ENCODE data around the gene VEGFC.

The VEGFC gene

DNA sequence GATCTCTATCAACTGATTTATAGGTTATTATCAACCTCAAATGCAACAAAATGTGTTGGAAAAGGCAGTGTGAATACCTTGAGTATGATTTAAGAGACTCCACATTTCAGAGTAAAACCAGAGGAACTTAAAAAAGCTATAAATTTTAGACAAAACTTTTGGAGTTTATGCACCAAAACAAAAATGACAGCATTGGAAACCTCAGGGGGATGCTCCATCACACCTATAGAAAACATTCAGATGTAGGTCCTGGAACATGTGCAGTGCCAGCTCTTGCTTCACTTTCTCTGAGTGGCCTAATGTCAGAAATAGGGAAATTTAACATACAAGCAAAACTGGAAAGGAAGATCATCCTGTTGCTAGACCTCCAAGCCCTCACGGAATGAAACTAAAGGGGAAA, 5.8 kb upstream of the VEGFC start:
- no peak for DNase-seq

DNA sequence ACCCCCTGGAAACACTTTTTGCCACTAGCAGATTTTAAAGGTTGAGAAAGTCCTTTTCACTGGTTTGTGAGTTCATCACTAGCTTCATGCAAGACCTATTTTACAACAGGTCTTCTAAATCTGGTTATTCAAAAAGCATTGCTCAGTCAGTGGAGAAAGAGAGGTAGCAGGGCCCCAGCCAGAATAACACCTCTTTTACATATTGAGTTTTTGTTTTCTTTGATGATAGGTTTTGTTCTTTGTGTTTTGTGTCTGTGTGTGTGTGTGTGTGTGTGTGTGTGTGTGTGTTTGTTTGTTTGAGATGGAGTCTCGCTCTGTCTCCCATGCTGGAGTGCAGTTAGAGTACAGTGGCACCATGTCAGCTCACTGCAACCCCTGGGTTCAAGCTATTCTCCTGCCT, 2.7 kb upstream of the VEGFC start:
- DNase-seq = no peak

DNA sequence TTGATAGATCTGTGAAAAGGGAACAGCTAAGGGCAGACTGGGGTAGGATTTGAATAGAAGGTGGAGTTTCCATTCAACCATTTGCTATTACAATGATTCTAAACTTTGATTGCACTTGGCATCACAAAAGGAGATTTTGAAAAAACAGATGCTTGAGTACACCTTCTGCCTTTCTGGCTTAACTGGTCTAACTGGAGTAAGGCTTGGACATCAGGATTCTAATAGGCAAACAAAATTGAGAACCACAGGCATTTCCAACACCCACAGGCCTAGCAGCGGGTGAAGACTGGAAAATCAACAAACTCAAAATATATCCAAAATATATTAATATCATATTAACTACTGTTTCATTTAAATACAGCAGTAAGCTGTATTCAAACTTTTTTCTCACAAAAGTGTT, 1.9 kb upstream of the VEGFC start:
- no peak for DNase-seq

DNA sequence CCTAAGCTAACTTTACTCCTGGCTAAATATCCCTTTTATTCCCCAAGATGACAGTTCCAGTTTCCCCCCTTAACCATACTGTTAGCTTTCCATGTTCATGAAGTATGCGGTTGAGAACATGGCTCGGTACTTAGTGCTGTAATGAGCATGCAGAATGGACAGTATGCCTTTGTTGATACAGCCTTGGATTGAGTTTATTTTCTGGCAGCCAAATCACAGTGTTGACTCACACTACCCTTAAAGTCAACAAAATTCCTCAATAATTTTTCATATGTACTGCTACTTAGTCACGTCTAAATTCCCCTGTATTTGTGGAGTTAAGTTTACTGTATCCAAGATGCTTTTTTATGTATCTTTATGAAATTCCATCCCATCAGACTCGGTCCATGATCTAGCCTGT, 1.4 kb upstream of the VEGFC start:
- no peak for DNase-seq

DNA sequence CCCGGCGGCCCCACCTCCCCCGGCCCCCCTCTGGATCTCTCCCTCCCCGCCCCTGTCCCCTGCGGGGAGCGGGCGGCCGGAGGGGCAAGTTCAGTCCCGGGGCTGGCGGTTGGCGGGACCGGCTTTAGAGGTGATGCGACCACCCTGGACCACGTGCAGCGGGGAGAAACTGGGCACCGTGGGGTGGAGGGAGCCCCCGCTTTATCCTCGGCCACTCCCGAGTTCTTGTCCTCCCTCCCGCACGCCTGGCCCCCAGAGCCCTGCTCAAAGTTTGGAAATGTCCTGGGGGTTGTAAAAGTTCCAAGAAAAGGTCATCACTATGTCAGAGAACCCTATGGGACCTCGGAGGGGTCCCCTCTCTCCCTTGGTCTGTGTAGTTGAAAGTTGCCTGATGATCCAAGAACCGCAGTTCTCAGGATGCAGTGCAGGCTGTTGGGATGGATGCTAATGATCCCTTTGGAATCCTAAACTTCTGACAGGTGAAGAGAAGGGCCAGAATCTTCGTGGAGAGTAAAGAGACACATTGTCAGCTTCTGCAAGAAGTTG, 411 bp upstream of the VEGFC start:
- no peak for DNase-seq

DNA sequence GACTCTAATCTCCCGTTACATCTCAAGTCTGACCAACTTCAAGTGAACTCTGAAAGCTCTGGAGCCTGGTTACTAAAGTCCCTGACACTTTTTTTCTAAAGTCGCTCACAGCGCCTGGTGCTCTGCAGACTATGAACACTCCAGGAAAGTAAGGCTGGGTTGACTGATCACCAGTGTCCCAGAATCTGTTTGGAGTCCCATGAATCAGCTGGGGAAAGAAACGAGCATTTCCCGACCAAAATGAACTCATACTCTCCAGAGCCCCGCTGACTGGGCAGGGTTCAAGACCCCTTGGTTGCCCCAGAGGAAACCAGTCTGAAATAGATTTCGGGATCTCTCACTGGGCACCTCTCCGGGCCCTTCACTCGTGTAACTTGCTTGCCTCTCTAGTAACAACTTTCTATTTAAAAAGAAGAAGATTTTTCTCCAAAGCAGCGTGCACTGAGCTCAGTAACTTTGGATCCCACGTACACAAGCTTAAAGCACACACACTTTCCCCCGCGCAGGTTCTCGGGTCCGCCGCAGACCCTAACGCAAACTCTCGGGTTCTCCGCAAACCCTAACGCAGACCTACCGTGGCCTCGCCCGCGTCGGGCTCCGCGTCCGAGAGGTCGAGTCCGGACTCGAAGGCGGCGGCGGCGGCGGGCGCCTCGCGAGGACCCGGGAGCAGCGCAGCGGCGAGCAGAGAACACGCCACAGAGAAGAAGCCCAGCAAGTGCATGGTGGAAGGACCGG, 964 bp downstream of the VEGFC start:
- DNase-seq = no peak

DNA sequence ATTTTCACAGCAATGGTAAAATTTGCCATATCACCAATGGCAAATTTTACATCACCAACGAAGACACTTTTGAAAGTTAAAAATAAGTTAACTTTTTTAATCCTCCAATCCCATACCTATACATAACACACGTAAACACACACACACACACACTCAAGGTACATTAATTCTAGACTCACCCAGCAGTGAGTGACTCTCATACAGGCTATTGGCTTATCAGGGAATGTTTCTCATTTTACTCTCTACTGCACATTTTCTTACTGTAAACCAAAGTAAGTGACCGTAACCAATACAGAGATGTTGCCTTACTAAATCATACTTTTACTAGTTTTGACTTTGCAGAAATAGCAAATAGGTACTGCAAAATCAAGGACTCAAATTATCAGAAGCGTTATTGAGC, 2.3 kb downstream of the VEGFC start:
- no peak for DNase-seq

DNA sequence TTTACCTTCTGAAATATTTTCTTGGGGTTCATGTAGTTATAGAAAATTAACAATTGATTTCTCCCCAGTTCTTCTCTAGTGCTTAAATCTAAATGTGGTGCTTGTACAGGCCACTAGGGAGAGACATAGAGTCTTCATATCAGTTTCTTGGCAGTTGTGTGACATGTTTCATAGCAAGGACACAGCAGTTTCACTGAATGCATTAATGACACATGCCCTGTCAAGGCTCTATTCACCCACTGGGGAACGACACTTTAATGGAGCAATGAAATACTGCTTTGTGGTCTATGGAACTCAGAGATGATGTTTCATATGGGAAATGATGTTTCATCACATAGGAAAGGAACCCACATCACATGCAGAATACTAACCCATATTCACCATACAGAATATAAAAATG, 2.8 kb downstream of the VEGFC start:
- peak; percentile 41 for DNase-seq

DNA sequence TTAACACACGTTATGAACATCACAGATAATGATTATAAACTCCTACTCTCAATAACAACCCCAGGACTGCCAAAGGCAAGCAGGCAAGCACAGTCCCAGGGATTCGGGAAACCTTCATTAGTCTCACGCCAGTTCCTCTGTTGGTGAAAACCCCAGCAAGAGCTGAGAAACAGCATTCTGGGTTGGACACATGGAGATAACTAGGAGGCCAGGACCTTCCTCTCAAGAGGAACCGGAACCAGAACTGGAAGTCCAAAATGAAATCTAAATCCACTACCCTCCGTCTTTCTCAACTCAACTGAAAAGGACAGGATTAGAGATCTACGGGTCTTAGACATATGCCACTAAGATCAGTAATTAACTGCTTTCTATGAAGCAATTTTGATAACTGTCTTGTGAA, 3.8 kb downstream of the VEGFC start:
- no peak for DNase-seq

DNA sequence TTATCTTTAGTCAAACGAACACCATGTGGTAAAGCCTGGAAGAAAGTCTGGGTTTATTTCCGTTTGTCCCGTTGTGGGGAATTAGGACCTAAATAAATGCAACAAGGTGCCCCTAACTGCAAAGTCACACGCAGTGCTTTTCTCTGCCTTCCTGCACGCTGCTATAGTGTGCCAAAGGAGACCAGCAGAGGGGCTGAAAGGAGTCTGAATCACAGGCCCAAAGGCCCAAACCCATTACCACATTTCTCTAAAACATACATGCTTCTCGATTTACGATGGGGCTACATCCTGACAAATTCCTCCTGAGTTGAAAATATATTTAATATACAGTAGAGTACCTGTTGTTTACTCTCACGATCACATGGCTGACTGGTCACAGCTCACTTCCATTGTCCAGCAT, 4.5 kb downstream of the VEGFC start:
- no peak for DNase-seq

DNA sequence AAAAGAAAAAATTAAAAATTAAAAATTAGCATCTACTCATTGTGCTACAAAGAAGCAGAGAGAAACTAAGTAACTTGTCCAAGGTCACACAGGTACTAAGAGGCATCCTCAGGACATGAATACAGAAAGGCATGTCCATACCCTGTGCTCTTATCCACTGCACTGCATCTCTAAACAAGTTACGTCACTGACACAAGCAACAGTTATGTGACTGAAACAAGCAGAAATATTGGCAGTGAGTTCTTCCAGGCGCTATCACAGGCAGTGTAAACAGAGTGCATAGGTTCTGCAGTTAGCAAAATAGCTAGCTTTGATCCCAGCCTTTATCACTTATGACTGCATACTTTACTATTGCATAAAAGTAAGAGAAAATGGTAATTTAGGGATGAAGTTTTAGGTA, 7.9 kb downstream of the VEGFC start:
- no peak for DNase-seq

DNA sequence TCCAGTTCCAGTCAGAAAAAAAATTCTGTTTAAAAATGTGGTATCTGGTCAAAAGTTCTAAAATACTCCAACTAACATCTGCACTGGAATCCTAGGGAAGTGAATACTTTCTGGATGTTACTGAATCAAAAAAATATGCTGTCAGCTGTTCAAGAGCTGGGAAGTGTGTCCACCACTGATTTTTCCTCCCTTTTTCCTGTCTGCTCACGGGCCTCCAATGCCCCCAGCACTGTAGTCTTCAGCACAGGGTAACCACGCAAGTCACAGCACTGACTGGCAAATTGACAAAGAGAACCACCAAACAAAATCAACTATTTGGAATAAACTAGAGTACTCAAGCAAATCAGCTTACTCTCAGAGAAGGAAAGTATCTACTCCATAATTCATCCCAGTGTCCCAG, 9.9 kb downstream of the VEGFC start:
- no peak for DNase-seq

DNA sequence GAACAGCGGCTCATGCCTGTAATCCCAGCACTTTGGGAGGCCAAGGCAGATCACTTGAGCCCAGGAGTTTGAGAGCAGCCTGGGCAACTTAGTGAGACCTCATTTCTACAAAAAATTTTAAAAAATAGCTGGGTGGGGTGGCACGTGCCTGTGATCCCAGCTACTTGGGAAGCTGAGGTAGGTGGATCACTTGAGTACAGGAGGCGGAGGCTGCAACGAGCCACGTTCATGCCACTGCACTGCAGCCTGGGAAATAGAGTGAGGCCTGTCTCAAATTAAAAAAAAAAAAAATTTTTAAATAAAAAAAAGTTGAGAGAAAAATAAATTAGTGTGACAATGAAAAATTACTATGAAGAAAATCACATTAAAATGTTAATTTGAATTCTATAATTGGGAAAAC, 10.5 kb downstream of the VEGFC start:
- no peak for DNase-seq

DNA sequence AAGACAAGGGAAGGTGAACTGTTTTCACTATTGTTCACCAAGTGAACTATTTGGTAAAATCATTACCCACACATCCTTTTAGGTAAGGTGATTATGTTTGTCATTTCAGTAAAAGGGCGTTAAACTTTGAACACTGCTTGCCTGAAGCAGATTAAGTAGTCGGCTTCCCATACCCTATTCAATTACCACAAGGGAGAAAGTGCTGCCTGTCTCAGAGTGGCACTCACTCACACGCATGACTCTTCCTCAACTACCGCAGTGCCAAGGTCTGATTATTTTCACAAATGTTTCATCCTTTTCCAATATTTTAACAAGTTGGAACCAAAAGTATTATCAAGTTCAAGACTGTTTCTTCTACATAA, 11.0 kb downstream of the VEGFC start:
- DNase-seq = no peak

DNA sequence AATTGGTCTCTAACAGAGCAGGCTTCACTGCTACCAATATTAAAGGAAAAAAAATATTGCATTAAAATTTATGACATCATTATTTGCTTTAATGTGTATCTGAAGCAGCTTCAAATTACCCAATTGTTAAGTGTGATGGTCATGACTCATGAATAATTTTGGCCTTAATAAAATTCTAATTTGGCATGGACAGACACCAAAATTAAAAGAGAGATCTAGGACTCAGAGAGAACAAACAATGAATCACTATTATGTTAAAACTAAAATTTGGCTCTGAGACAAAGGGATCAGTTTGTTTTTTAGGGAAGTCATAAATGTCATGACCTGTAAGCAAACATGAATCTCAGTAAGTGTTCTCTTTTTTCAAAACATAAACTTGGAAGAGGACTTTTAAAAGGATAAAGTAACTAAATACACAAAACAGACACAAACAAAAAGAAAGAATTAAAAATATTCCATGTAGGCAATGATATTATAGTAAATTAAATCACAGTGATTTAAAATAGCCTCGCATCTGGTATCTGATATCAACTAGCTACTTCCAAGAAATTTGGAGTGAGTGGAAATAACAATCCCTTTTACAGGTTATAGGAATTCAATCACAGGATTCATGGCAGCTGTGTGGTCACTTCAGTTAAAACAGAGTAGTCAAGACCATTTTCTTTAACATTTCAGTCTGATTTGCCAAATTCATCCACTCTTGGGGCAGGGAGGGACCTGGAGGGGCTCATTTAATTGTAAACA, 11.6 kb downstream of the VEGFC start:
- no peak for DNase-seq

DNA sequence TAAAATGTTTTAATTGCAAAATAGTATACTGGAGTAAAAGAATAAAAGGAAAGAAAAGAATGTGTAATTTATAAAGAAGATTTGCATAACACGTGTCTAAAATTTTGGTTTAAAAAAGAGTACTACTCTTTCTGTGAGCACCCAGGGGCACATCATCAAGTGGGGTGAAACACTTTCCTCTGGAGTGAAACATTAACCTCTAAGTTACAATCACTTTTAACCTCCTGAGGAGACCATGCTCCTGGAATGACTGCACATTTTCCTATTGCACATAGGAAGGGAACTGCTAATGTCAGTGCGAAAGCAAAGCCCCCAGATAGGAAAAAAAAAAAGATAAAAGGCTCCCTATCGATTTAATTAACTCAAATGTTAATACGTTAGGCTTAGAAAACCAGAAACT, 13.3 kb downstream of the VEGFC start:
- no peak for DNase-seq

DNA sequence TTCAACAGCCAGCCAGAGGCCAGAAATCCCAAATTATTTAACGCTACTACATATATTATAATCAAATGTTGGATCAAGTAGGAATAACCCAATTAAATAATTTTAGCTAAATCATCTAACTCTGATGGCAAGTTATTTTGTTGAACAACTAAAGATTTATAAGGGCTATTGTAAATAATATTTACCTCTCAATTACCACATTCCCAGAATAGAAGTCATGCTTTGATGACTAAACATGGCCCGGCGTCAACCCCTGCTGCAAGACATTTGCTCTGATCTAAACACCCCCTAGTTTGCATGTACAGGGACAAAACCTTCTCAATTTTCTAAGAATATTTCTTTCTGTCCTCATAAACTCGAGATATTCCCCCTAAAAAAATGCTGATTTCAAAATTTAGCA, 14.2 kb downstream of the VEGFC start:
- DNase-seq = no peak

DNA sequence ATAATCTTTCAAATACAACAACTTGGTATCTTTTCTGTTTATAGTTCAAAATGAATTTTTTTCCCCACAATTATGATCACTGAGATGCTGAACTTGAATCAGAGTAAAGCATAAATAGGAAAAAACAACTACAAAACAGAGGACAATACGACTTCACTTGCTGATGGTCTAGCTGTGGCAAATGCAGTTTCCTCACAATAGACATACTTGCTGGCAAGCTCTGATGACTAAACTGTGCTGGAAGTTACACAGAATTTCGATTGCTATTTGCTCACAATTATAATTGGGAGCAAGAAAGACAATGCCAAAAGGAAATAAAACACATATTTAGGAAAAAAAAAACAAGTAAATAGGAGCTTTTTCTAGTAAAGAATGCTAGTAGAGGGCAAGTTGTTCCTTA, 14.7 kb downstream of the VEGFC start:
- no peak for DNase-seq

DNA sequence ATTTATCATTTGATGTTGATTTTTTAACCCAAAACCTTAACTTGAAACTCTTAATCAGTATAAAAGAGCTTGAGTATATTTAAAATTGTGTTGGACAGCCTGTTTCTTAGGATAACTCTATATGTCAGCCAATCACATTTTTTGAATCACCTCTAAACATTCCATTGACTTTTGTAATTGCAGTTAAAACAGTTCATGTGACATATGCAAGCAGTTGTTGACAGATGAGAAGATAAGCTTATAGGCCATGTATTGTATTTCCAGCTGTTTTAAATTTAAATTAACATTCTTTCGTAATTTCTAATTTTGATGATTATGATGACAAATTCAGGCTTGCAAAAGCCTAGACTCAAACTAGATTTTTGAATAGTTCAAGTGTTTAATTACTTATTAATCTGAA, 17.4 kb downstream of the VEGFC start:
- DNase-seq = no peak

DNA sequence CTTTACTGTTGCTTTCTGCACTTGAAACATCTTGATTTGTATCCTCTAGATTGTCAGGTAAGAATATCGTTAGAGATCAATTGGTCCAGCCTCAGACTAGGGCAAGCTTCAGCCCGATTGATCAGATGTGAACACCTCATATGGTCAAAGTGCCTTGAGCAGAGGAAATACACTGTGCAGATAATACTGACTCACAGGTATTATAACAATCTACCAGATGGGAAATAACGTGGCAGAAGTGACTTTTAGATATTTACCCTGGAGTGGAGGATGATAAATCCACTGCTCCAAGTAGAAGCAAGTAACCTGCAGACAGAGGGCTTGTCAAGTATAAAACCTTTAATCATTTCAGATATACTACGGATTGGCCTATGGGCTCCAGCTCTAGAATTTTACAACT, 17.9 kb downstream of the VEGFC start:
- no peak for DNase-seq

DNA sequence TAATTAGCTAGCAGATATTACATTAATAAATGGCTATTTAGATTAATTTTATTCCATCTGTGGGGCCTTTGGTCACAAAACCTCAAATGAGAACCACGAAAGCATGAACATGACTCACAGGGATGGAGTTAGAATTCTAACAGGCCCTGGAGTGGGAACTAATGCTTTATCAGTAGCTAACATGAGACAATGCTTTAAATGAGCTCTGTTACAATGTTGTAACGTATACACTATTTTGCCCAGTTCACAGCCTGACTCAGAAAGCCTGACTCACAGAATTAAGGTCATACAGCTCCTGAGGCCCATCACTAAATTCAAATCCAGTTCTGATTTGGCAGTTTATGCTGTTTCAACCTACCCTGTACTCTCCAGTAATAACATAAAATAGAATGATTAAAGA, 23.2 kb downstream of the VEGFC start:
- no peak for DNase-seq

DNA sequence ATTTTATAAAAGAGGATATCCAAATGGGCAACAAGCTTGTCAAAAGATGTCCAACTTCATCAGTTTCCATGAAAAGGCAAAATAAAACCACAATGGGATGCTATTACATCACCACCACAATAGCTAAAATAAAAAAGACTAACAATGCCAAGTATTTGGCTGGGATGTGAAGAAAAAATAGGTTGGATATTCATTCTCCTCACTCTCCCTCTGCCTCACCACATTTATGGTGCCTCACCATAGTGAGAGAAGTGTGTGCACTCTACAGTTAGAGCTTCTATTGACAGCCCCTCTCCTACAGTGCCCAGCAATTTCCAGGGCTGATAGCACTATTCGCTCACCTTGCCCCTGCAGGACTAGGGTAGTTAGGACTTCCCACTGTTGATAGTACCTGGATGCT, 25.5 kb downstream of the VEGFC start:
- no peak for DNase-seq

DNA sequence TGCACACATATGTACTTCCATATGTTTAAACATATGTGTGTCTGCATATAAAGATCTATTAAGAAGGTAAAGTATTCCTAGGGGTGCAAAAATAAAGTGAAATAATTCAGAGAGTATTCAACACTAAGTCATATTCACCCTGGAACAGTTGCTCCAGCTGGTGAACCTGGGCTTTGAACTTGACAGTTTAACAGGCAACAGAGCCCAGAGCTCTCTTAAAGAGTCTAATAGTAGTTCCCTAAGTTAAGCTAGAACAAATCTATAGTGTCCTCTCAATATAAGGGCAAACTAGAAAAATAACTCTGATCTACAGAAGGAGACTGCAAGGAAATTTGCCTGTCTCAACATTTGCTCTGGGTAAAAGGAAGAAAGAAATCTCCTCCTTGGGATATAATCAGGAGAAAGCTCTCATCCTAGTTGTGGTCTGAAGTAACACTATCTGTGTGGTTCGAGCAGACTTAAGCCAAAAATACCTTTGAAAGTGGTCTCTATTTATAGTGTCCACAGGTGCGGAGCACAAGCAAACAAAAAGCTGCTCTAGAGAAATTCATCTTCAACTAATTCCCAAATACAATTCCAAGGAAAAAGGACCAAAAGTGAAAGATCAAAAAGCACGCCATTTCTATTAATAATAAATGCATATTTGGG, 29.9 kb downstream of the VEGFC start:
- DNase-seq = no peak

DNA sequence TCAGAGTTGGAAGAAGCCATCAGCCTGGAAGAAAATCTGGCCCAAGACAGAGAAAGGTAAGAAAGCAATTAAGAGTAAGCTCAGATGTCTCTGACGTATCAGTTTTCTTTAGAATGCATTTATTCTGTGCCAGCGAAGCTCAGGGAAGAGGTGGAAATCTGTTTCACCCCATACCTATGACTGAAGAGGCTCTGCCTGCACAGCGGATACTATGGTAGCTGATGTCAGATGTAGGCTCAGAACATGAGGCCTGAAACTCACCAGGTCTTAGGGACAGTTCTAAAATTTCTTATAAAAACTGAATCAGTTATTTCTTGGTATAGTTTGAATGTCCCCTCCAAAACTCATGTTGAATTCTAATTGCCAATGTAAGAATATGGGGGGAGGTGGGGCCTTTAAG, 30.9 kb downstream of the VEGFC start:
- no peak for DNase-seq

Data from activated CD4-positive, alpha-beta T cell treated with anti-CD3 and anti-CD28 coated beads, Interleukin-10, Interleukin-2, amounts not matched to agents 100 ng/mL and 50 ng/mL, durations not matched to agents 16 hours and 8 hours (primary cell).